NCI-H748 (cell line): ENCODE data around the gene FERMT3.
A peak's percentile ranks its signal among the peaks of the same experiment; 100 is the strongest.
"Not testable (repeated sequence)": the region's sequence is repeated elsewhere in the genome, so short reads cannot be mapped to it uniquely, and the experiment has no call there.

Experiments used
- DNase-seq: peaks from one replicate; lab custom pipeline; 2025; ENCODE audit not compliant: unreplicated experiment; lab: John Stamatoyannopoulos, UW

Gene FERMT3

GRCh38 chr11:64206457-64207255 lies at the start of gene FERMT3:
Gene FERMT3 (plus strand): TSS chr11:64206721. CDS start chr11:64207365, 644 bp downstream.
- DNase-seq = no peak

DNA sequence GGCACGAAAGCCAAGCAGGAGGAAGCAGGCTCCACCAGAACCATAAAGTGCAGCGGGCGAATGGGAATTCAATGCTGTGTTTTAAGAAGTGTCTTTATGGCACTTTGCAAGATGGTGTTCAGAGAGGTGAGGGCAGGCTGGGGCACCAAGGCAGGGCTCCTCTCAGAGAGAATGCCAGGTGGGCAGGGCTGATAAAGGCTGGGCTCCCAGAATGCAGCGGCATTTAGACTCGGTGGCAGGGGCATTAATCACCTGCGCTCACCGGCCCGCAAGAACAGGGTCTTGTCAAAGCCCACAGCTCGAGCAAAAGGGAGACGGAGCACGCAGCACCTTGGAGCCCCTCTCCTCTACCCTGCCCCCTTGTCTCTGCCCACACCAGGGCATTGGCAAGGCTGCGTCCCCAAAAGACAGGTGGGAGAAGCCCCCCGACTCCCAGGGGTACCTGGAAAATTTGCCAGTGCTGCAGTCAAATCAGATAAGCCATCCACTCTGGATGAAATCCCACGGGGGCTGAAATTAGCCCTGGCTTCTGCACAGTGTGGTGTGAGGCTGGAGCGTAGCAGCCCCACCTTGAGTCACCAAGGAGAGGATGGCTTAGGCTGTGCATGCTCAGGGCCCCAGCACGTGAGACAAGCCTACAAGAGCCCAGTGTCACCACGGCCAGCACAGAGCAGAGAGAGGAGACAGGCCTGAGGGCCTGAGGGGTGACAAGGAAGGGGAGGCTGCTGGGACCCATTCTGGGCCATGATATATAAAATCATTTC lies 48.7 kb upstream of the FERMT3 start:
- no peak for DNase-seq

GRCh38 chr11:64161037-64161436 lies 45.5 kb upstream of the FERMT3 start:
- DNase-seq = no peak

GRCh38 chr11:64162769-64163168 lies 43.8 kb upstream of the FERMT3 start:
- DNase-seq = not testable (repeated sequence)

DNA sequence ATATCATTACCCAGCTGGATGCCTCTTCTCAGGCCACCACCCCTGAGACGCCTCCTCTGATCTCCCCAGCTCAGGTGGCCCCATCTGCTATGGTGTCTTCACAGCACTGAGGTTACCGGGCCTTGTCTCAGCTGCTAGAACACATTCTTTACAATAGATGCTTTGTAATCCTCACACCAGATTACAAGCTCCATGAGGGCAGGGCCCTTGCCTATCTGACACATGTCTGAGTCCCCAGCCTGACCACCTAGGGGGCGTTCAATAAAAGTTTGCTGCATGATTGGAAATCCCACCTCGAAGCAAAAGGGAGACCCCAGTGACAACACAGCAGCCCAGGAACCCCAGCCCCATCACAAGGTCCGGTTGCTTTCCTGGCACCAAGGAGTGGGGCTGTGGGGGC lies 42.6 kb upstream of the FERMT3 start:
- DNase-seq = no peak

DNA sequence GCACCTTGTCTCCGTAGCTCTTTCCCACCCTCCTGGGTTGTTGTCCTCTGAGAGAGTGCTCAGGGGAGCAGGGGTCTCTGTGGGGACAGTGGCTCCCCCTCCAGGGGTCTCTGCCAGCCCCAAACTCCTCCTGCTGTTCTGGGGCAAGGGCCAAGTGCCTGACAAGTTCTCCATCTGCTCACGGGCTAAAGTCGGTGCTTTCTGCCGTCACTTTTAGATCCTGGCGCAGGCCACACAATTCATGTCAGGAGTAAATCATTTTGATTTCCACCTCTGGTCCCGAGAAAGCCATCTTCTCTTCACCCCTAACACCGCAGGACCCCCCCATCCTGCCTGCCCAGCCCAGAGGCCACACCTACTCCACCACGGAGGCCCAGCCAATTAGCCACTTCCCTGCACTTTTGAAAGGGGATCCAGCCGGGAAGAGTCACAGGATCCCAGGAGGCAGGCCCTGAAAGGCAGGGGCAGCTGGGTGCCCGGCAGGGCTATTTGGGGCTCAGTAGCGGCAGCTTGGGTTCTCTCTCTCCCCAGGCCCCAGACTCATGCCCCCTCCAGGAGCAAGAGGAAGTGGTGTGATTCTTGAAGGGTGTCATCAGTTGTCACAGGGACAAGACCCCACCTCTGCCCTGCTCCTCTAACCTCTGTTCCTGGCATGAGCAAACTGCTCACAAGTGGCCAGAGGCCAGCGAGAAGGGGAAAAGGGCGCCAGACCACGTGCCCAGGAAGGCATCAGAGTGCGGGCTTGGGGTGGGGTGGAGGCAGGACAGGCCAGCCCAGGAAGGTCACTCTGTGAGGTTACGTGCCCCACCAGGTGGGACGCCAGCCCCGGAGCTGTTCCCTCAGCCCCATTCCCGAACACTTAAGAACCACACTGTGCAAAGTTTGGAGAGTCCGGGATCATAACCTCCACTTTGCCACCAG lies 41.9 kb upstream of the FERMT3 start:
- DNase-seq = no peak

- peak; percentile 59 for DNase-seq
These were observed 41.1 kb upstream of the FERMT3 start for GRCh38 chr11:64165481-64165841.

DNA sequence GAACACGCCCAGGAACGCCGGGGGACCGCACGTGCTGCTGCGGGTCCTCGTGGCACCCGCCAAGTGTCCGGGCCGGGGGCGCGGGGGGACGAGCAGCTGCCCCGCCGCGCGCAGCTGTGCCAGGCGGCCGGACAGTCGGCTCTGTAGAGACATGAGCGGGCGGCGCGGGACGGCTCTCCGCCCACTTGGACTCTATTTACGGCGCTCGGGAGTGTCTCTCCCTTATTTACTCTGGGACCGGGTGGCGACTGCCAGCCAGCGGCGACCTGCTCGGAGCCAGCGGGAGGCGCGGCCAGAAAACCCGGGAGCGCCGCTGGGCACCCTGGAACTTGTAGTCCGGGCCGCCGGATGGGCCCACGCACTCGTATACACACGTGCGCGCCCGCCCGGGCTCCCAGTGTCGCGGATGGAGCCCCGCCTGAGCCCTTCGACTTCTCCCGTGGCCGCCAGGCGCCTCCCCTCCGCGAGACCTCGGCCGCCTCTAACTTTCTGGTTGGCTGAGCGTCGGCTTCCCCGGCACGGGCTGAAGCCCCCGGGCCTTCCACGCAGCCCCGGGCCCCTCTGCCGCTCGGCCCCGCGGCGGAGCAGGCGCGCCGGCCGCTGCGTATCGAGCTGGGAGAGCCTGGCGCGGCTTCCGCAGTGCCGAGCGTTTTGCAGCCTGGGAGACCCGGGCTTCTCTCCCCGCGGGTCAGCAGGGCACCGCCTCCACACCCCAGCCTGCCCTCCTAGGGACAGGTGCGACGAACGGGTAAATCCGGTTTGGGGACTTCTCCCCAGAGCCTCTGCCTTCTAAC lies 40.5 kb upstream of the FERMT3 start, which contains the start of gene MACROD1:
MACROD1 (minus strand) TSS at position 272 of the 794 bp plus-strand sequence; CDS start at position 153, 119 bp downstream.
- peak; percentile 90 for DNase-seq

GRCh38 chr11:64170419-64170818 lies 36.1 kb upstream of the FERMT3 start:
- no peak for DNase-seq

DNA sequence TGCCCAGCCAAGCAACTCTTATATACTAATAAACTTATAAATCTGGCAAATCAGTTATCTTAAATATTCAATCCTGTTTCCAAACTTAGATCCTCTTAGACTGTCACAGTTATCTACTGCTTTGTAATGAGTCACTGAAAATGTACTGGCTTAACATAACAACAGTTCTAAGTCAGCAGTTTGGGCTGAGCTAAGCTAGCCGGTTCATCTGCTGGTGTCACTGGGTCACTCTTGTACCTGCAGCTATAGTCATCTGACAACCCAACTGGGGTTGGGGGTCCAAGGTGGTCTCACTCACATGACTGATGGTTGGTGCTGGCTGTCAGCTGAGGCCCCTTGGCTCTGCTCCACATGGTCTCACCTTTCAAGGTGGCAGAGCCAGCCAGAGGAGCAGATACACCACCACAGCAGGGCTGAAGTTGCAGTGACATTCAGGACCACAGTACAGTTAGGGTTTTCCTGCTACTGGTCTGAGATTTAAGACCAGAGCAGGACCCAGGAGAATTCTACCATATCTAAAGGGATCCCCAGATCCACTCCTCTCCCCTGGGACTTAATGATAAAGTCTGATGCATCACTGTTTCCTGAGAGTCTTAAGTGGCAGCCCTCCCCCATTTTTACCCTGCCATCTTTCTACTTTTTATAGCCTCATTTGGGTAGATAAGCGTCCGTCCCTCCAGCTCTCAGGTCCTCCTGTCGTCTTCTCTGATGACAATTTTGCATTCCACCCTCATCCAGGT lies 32.7 kb upstream of the FERMT3 start:
- DNase-seq = no peak

DNA sequence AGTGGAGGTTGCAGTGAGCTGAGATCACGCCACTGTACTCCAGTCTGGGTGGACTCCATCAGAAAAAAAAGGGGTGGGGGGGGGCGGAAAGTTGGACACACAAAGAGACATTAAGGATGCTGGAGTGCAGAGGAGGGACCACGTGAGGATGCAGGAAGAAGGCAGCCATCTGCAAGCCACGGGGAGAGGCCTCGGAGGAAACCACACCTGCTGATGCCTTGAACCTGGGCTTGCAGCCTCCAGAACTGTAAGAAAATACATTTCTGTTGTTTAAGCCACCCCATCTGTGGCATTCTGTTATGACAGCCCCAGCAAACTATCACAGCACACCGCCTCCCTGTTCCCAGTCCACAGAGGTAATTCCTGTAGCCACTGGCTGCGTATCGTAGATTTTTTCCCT lies 29.8 kb upstream of the FERMT3 start:
- no peak for DNase-seq

- DNase-seq = no peak
These were observed 28.3 kb upstream of the FERMT3 start for GRCh38 chr11:64178203-64178602.

DNA sequence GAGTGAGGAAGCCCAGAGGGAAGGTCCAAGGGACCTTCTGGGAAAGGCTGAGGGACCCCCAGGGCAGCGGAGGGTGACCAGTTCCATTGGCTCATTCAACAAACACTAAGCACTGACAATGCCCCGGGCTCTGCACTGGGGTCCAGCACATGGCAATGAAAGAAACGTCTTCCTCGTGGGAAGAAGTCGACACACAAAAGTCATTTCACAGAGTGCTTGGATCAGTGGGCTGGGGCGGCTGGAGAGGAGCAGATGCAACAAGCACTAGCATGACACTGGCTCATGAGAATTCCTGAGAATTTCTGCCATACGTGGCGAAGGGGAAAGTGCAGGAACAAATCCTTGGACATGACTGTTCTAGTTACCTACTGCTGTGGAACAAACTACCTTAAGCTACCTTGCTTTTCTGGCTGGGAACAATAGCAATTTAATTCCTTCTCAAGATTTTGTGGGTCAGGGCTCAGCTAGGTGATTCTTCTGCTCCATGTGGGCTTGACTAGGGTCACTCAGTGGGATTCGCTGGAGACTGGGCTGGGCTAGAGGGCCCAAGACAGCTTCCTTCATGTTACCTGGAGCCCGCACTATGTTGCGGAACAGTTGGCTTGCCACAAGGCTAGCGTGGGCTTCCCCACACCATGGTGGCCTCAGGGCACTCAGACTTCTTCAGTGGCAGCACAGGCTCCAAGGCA lies 27.4 kb upstream of the FERMT3 start:
- DNase-seq = no peak

DNA sequence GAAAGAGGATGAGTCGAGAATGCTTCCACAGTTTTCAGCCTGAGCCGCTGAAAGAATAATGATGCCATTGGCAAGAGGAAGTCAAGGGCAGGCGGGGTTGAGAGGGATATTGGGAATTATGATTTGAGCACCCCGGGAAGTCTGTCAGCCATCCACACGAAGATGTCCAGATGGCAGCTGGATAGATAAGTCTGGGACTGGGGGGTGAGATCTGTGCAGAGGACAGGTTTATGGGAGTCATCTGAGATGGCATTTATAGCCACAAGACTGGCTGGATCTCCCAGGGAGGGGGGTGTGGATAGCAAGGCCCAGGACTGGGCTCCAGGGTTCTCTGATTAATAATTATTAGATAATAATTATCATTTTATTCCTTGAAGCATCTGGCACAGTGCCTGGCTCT lies 25.6 kb upstream of the FERMT3 start:
- DNase-seq = no peak

- peak; percentile 23 for DNase-seq
These were observed 24.8 kb upstream of the FERMT3 start for GRCh38 chr11:64181506-64182411.

DNA sequence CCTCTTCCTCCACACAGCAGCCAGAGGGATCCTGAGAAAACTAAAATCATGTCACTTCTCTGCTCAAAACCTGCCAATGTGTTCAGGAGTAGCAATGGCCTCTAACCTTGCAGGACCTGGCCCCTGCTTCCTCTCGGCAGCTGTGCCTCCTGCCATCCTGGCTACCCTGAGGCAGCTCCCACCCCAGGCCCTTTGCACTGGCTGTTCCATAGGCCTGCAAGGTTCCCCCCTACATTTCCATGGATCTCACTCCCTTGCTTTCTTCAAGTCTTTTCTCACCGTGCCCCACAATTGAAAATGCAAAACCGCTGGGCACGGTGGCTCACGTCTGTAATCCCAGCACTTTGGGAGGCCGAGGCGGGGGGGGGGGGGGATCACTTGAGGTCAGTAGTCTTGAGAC lies 22.6 kb upstream of the FERMT3 start:
- no peak for DNase-seq

GRCh38 chr11:64185175-64185692 lies 21.3 kb upstream of the FERMT3 start:
- DNase-seq = peak; percentile 84
